Hepatocyte (in vitro differentiated cells): ENCODE data around the gene GPR3. TPM values are rescaled to one million over a fixed set of nuclear protein-coding genes. Genes with fewer than 3 reads are reported as not detected.

ENCODE experiments used
- DNase-seq: peaks from one replicate; pipeline ENCODE4 v3.0.0-alpha.2; 2016; ENCODE audit warnings: low spot score
- H2AFZ ChIP-seq: fragments of 200-600 bp; sonication (generic); 2 replicates; pipeline ENCODE4 v1.6.0; 2016; ENCODE audit warnings: antibody characterized with exemption, mild to moderate bottlenecking
- H3K27ac ChIP-seq: fragments of 200-600 bp; sonication (generic); 2 replicates; pipeline ENCODE4 v1.5.1; 2016; ENCODE audit warnings: mild to moderate bottlenecking
- H3K27me3 ChIP-seq: fragments of 200-600 bp; sonication (generic); 2 replicates; pipeline ENCODE4 v1.6.1; 2016
- H3K36me3 ChIP-seq: fragments of 200-600 bp; sonication (generic); replicated peaks from 2 replicates; pipeline ENCODE4 v1.5.1; 2016; ENCODE audit warnings: low read depth; ENCODE audit not compliant: insufficient read depth
- H3K4me1 ChIP-seq: fragments of 200-600 bp; sonication (generic); 2 replicates; pipeline ENCODE4 v1.5.1; 2016; ENCODE audit warnings: mild to moderate bottlenecking, moderate library complexity; ENCODE audit not compliant: insufficient read depth
- H3K4me2 ChIP-seq: fragments of 200-600 bp; sonication (generic); 2 replicates; pipeline ENCODE4 v1.6.0; 2016
- H3K4me3 ChIP-seq: fragments of 200-600 bp; sonication (generic); 2 replicates; pipeline ENCODE4 v1.5.1; 2016; ENCODE audit warnings: mild to moderate bottlenecking
- H3K79me2 ChIP-seq: fragments of 200-600 bp; sonication (generic); 2 replicates; pipeline ENCODE4 v1.6.0; 2017; ENCODE audit warnings: mild to moderate bottlenecking
- H3K9me2 ChIP-seq: fragments of 200-600 bp; sonication (generic); replicated peaks from 2 replicates; pipeline ENCODE4 v1.6.0; 2017; ENCODE audit warnings: mild to moderate bottlenecking; ENCODE audit not compliant: insufficient read depth
- H3K9me3 ChIP-seq: fragments of 200-600 bp; sonication (generic); 2 replicates; pipeline ENCODE4 v1.5.1; 2016; ENCODE audit warnings: low read depth, mild to moderate bottlenecking
- H4K20me1 ChIP-seq: fragments of 200-600 bp; sonication (generic); 2 replicates; pipeline ENCODE4 v1.6.0; 2016; ENCODE audit warnings: mild to moderate bottlenecking; ENCODE audit not compliant: insufficient read depth, poor library complexity, severe bottlenecking
- CTCF ChIP-seq: fragments of 200-600 bp; sonication (generic); IDR thresholded peaks from 2 replicates; pipeline ENCODE4 v1.5.1; 2016; ENCODE audit warnings: antibody characterized with exemption, mild to moderate bottlenecking; ENCODE audit not compliant: poor library complexity
- EZH2 ChIP-seq: fragments of 200-600 bp; sonication (generic); IDR thresholded peaks from 2 replicates; pipeline ENCODE4 v1.6.1; 2016; ENCODE audit warnings: antibody characterized with exemption, mild to moderate bottlenecking, borderline replicate concordance
- EZH2phosphoT487 ChIP-seq: fragments of 200-600 bp; sonication (generic); IDR thresholded peaks from one replicate; pipeline ENCODE4 v1.6.1; 2018; ENCODE audit warnings: antibody characterized with exemption, mild to moderate bottlenecking, low read depth, moderate library complexity; ENCODE audit not compliant: unreplicated experiment, severe bottlenecking
- WGBS: methylation state at CpG from one replicate; pipeline ENCODE4 v1.1.6; 2016; ENCODE audit warnings: low lambda C conversion rate; ENCODE audit errors: missing lambda C conversion rate; 5-methylcytosine and 5-hydroxymethylcytosine counted together
- polyA plus RNA-seq: library from polyadenylated mRNA; unstranded; fragments of >200 nt; fragmentation: Nextera tagmentation; extraction: Ambion mirVana; gene quantifications from 2 replicates; pipeline ENCODE4 v1.2.1, GENCODE V29; 2016
- total RNA-seq: library from RNA; depleted of rRNA; stranded (reverse); fragments of >200 nt; gene quantifications from 2 replicates; pipeline ENCODE4 v1.2.3, GENCODE V29; 2014

Gene GPR3
- total RNA-seq = 0.32 and 0.47 TPM in 2 replicates
- 1.5 and 2.2 TPM in 2 replicates for polyA plus RNA-seq

- peaks cover 8% of the 10 kb centered on the region for H3K4me1 ChIP-seq
- H3K27me3 ChIP-seq = no peaks in the 10 kb centered on the region
- no peaks in the 10 kb centered on the region for H3K9me2 ChIP-seq
- peak within 1 kb of the TSS; percentile 48 for H3K4me3 ChIP-seq
- peak within 1 kb of the TSS; percentile 60 for H2AFZ ChIP-seq
- H3K79me2 ChIP-seq = no peaks in the 10 kb centered on the region
- WGBS = 6% methylated on average over 29 of the region's 69 CpGs
- no peak within 1 kb of the TSS for H3K27ac ChIP-seq
- H3K4me2 ChIP-seq = peak within 1 kb of the TSS; percentile 92
- TF ChIP-seq CTCF (peak; percentile 67), EZH2 (no peak), EZH2phosphoT487 (no peak)
- H4K20me1 ChIP-seq = no peaks in the 10 kb centered on the region
- no peaks in the 10 kb centered on the region for H3K36me3 ChIP-seq
- peak; percentile 97 for DNase-seq
- no peaks in the 10 kb centered on the region for H3K9me3 ChIP-seq
Observed at GRCh38 chr1:27392096-27392777, at the start of gene GPR3. Gene GPR3 (plus strand): TSS chr1:27392622. CDS start chr1:27393799, 1,177 bp downstream.

GRCh38 chr1:27342778-27343638 lies 49.4 kb upstream of the GPR3 start:
- Histone ChIP-seq H3K4me3 (no peak overlapping the region), H4K20me1 (no peaks in the 10 kb centered on the region), H3K36me3 (no peaks in the 10 kb centered on the region), H3K4me2 (peak overlapping the region; percentile 91), H3K4me1 (peaks cover 16% of the 10 kb centered on the region), H3K9me2 (no peaks in the 10 kb centered on the region), H3K79me2 (no peaks in the 10 kb centered on the region), H3K27ac (peak overlapping the region; percentile 72), H2AFZ (peak overlapping the region; percentile 40), H3K27me3 (no peaks in the 10 kb centered on the region), H3K9me3 (no peaks in the 10 kb centered on the region)
- TF ChIP-seq EZH2 = no peak
- no peak for TF ChIP-seq EZH2phosphoT487
- no peak for TF ChIP-seq CTCF
- DNase-seq = peak; percentile 69
- WGBS = 65% methylated on average over 30 of the region's 31 CpGs

GRCh38 chr1:27343639-27344025 lies 48.8 kb upstream of the GPR3 start:
- H3K4me3 ChIP-seq = no peak overlapping the region
- H3K4me2 ChIP-seq = peak overlapping the region; percentile 91
- H3K9me2 ChIP-seq = no peaks in the 10 kb centered on the region
- no peaks in the 10 kb centered on the region for H3K79me2 ChIP-seq
- no peak overlapping the region for H3K27ac ChIP-seq
- no peak for DNase-seq
- H3K9me3 ChIP-seq = no peaks in the 10 kb centered on the region
- WGBS = 89% methylated on average over 5 of the region's 5 CpGs
- H2AFZ ChIP-seq = no peak overlapping the region
- peaks cover 16% of the 10 kb centered on the region for H3K4me1 ChIP-seq
- no peaks in the 10 kb centered on the region for H3K27me3 ChIP-seq
- no peaks in the 10 kb centered on the region for H3K36me3 ChIP-seq
- TF ChIP-seq CTCF (no peak), EZH2phosphoT487 (no peak), EZH2 (no peak)
- no peaks in the 10 kb centered on the region for H4K20me1 ChIP-seq
